SKM-1 treated with dmso at 0.1 percent for 144 hours (cell line): Measurements from ENCODE around the gene SLC35B2.

Source experiments
- DNase-seq: peaks from one replicate; lab custom pipeline; 2025; ENCODE audit not compliant: unreplicated experiment; lab: John Stamatoyannopoulos, UW

SLC35B2 gene, protein sequence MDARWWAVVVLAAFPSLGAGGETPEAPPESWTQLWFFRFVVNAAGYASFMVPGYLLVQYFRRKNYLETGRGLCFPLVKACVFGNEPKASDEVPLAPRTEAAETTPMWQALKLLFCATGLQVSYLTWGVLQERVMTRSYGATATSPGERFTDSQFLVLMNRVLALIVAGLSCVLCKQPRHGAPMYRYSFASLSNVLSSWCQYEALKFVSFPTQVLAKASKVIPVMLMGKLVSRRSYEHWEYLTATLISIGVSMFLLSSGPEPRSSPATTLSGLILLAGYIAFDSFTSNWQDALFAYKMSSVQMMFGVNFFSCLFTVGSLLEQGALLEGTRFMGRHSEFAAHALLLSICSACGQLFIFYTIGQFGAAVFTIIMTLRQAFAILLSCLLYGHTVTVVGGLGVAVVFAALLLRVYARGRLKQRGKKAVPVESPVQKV

GRCh38 chr6:44257025-44257752 lies at the start of gene SLC35B2:
Gene SLC35B2 (minus strand): TSS chr6:44257528. CDS start chr6:44257410, 118 bp downstream.
- DNase-seq, result peak; percentile 65

GRCh38 chr6:44306710-44307109 lies 49.4 kb upstream of the SLC35B2 start:
- no peak for DNase-seq

DNA sequence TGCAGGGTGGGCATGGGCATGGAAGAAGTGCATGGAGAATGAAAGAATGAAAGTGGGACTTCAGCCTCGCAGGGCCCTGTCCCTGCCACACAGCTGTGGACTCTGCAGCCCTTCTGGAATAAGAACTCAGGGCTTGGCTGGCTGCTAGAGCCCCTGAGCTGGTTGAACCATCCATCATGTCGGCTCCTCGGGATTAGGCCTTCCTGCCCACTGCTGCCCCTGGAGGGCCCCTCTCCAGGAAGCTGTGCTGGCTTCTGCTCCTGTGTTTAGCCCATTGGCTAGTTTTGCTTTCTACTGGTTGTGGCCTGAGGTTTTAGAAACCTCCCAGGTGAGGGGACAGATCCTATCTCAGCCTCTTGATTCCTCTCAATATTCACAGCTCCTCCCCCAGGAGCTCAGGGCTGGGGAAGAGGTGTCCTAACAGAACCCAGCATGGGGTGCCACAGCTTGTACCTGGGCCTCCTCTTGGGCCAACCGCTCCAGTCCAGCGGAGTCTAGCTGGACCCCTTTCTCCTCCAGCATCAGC lies 47.9 kb upstream of the SLC35B2 start:
- DNase-seq, result no peak

GRCh38 chr6:44304282-44305199 lies 47.2 kb upstream of the SLC35B2 start:
- DNase-seq, result peak; percentile 56

DNA sequence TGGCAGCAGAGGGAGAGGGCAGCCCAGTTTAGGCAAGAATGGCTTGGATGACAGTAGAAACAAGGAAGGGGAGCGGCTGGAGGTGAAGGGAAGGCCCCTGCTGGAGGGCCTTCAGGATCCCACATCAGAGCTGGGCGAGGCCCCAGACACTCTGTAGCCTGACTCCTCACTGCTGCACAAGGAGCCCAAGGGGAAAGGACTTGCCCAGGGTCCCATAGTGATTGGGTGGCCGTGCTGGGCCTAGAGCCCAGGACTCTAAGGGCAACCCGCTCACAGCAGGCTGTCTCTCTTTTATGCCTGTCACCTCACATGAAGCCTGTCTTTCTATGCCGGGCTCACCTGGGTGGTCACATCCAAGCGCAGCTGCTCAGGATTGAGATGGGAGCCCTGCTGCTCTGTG lies 46.5 kb upstream of the SLC35B2 start:
- no peak for DNase-seq

DNA sequence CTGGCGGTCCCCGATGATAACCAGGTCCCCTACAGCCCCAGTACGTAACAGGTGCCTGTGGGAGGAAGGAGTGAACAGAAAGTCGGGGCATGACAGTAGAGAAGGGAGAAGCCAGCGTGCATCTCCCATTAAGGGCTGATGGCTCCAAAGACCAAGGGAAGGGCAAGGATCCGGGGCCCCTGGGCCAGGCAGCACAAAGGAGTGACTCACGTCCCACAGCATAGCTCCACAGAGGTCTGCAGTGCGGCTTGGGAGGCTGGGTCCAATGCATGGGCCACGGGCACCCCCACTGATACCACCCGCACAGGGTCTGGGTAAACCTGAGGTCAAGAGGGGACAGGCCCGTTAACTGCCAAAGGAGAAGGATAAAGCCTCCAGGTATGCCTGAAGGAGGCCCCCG lies 45.5 kb upstream of the SLC35B2 start:
- DNase-seq, result no peak

- no peak for DNase-seq
These were observed 44.6 kb upstream of the SLC35B2 start for GRCh38 chr6:44301782-44302564.

GRCh38 chr6:44301106-44301505 lies 43.8 kb upstream of the SLC35B2 start:
- no peak for DNase-seq

DNA sequence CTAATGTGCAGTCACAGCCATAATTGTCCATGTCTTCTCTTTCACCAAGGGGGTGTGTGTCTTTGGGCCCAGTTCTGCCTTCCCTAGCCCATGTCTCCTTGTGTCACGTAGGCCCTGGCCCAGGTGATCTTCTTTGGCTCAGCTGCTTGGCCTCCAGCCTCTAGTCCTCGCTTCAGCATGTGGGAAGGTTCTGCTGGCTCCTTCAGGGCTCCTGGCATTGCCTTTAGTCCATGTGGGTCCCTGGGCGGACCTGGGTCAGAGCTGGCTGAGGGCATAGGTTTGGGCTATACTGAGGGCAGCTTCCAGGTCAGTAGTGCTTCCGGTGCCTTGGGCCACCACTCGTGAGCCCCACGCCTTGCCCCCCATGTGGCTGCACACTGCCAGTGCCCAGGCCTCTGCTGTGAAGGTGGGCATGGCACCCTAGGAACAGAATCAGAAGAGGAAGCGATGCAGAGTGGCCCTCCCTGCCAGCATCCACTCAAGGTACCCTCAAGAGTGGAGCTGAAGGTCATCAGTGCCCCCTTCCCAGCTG lies 43.0 kb upstream of the SLC35B2 start:
- no peak for DNase-seq

GRCh38 chr6:44298864-44299263 lies 41.5 kb upstream of the SLC35B2 start:
- DNase-seq, result no peak

DNA sequence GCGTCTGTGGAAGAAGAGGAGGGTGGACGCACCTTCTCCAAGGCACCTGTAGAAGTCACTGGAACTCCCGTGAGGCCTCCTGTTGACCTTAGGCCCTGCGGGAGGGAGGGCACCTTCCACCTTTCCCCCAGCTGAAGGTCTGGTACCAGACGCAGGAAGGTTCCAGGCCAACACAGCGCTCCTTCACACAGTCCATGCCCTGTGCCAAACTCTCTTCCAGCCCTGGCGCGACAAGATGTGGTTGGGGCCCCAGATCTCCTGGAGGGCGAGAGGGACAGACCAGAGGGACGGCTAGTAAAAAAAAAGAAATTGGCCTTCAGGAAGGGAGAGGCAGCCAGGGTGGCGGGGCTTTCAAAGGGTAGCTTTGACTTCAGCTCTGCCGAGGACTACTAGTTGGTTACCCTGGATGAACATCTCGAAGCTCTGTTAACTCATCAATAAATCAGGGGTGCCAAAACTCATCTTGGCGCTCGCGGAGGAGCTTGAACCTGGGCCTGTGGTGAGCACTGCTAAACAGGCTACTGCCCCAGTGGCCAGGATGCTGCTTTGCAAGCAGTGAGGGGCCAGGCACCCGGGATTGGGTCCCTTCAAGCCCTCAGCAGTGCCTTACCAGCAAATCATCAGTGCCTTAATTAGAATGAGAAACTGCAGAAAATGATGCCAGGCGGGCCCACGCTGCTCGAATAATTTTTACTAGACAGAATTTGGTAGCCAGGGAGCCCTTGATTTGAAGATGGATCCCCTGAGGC lies 40.9 kb upstream of the SLC35B2 start:
- DNase-seq, result no peak

- DNase-seq, result no peak
These were observed 40.0 kb upstream of the SLC35B2 start for GRCh38 chr6:44297063-44298038.

GRCh38 chr6:44294832-44295791 lies 37.8 kb upstream of the SLC35B2 start:
- no peak for DNase-seq

- no peak for DNase-seq
These were observed 35.5 kb upstream of the SLC35B2 start for GRCh38 chr6:44292661-44293365.

GRCh38 chr6:44291841-44292240 lies 34.5 kb upstream of the SLC35B2 start:
- no peak for DNase-seq

DNA sequence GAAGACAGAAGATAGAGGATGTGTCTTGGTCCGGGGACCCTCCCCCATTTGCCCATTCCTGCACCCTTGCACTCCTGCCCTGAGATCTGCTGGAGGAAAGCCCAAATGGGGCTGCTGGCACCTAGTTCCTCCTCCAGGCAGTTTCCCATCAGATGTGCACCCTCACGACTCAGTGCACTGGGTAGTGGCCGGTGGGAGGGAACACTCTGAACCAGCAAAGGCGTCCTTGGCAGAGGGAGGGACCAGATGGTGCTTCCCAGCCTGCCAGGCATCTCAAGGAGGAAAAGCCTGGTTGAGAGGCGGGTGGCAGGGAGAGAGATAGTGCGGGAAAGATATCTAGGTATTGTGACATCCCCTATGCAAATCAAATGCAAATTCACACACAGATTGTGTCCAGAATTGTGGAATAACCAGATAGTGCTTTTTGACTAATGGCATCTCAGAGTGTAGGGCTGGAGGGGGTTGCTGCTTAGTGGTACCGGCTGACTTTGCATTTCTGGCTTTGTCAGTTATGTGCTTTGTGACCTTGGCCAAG lies 32.5 kb upstream of the SLC35B2 start:
- no peak for DNase-seq
